ENCODE data around the gene RBBP7. TPM values are rescaled to one million over a fixed set of nuclear protein-coding genes. Genes with fewer than 3 reads are reported as not detected.

The RBBP7 gene
- total RNA-seq, 1 experiment from 2014 or later, result 196 TPM

- no peaks in the 10 kb centered on the region for H3K9me3 Mint-ChIP-seq (ENCODE audit: low read depth, unreplicated experiment)
- no TSS peak for BruUV-seq (replicated peaks)
- CTCF ChIA-PET, result interaction anchor here (1.6 kb wide), 1 partner anchor 23 kb away, joined by 4 read pairs; no protein-coding TSS in a partner anchor
- H3K27me3 Mint-ChIP-seq (ENCODE audit: unreplicated experiment), result no peaks in the 10 kb centered on the region
- H3K27ac Mint-ChIP-seq (ENCODE audit: unreplicated experiment), result no peak overlapping the region
- peaks cover 13% of the 10 kb centered on the region for H3K36me3 Mint-ChIP-seq (ENCODE audit: insufficient read depth, unreplicated experiment)
- intact Hi-C loops (cut with micrococcal nuclease; ENCODE audit: unreplicated experiment), result loop anchor here (1.0 kb wide), 1 partner anchor 59 kb away; no protein-coding TSS in a partner anchor
- peaks cover 15% of the 10 kb centered on the region for H3K4me1 Mint-ChIP-seq (ENCODE audit: low read depth, unreplicated experiment)
- TF ChIP-seq CTCF (IDR thresholded peaks at IDR 0.05; ENCODE audit: unreplicated experiment), result no peak
- H3K4me3 Mint-ChIP-seq (ENCODE audit: low read depth, unreplicated experiment), result peak overlapping the region; percentile 36
- DNase-seq, result peak; percentile 15
These were observed 62.1 kb downstream of the RBBP7 start for GRCh38 chrX:16807976-16808542.

- intact Hi-C loops (cut with micrococcal nuclease; ENCODE audit: unreplicated experiment), result no loop called here
- H3K4me3 Mint-ChIP-seq (ENCODE audit: low read depth, unreplicated experiment), result peak overlapping the region; percentile 36
These were observed 62.6 kb downstream of the RBBP7 start for GRCh38 chrX:16807548-16807947.

GRCh38 chrX:16804923-16805464 lies 65.2 kb downstream of the RBBP7 start:
- Mint-ChIP-seq H3K4me1 (ENCODE audit: low read depth, unreplicated experiment) (peaks cover 15% of the 10 kb centered on the region), H3K4me3 (ENCODE audit: low read depth, unreplicated experiment) (no peak overlapping the region), H3K36me3 (ENCODE audit: insufficient read depth, unreplicated experiment) (peaks cover 17% of the 10 kb centered on the region), H3K27me3 (ENCODE audit: unreplicated experiment) (no peaks in the 10 kb centered on the region), H3K9me3 (ENCODE audit: low read depth, unreplicated experiment) (no peaks in the 10 kb centered on the region), H3K27ac (ENCODE audit: unreplicated experiment) (no peak overlapping the region)
- BruUV-seq (replicated peaks), result no TSS peak
- TF ChIP-seq CTCF (IDR thresholded peaks at IDR 0.05; ENCODE audit: unreplicated experiment), result no peak
- CTCF ChIA-PET, result no interaction called here
- intact Hi-C loops (cut with micrococcal nuclease; ENCODE audit: unreplicated experiment), result no loop called here
- DNase-seq, result no peak

More at GRCh38 chrX:16807548-16807947, 62.6 kb downstream of the RBBP7 start:
- Mint-ChIP-seq H3K27me3 (ENCODE audit: unreplicated experiment) (no peaks in the 10 kb centered on the region), H3K36me3 (ENCODE audit: insufficient read depth, unreplicated experiment) (peaks cover 13% of the 10 kb centered on the region), H3K27ac (ENCODE audit: unreplicated experiment) (no peak overlapping the region), H3K9me3 (ENCODE audit: low read depth, unreplicated experiment) (no peaks in the 10 kb centered on the region), H3K4me1 (ENCODE audit: low read depth, unreplicated experiment) (peaks cover 15% of the 10 kb centered on the region)
- TF ChIP-seq CTCF (IDR thresholded peaks at IDR 0.05; ENCODE audit: unreplicated experiment), result no peak
- peak; percentile 21 for DNase-seq
- no TSS peak for BruUV-seq (replicated peaks)
- CTCF ChIA-PET, result interaction anchor here (1.0 to 1.6 kb wide), 2 partner anchors 10 to 22 kb away, joined by 3 to 4 read pairs; no protein-coding TSS in a partner anchor

- BruUV-seq (replicated peaks), result no TSS peak
- intact Hi-C loops (cut with micrococcal nuclease; ENCODE audit: unreplicated experiment), result no loop called here
- TF ChIP-seq CTCF (IDR thresholded peaks at IDR 0.05; ENCODE audit: unreplicated experiment), result no peak
- DNase-seq, result no peak
- Mint-ChIP-seq H3K36me3 (ENCODE audit: insufficient read depth, unreplicated experiment) (peaks cover 15% of the 10 kb centered on the region), H3K4me3 (ENCODE audit: low read depth, unreplicated experiment) (no peak overlapping the region), H3K9me3 (ENCODE audit: low read depth, unreplicated experiment) (no peaks in the 10 kb centered on the region), H3K4me1 (ENCODE audit: low read depth, unreplicated experiment) (no peaks in the 10 kb centered on the region), H3K27me3 (ENCODE audit: unreplicated experiment) (no peaks in the 10 kb centered on the region), H3K27ac (ENCODE audit: unreplicated experiment) (no peak overlapping the region)
- CTCF ChIA-PET, result interaction anchor here (0.8 kb wide), 1 partner anchor 9 kb away, joined by 3 read pairs; no protein-coding TSS in a partner anchor
These were observed 72.3 kb downstream of the RBBP7 start for GRCh38 chrX:16797841-16798240.
